Measurements from ENCODE around the gene SAAL1.

SAAL1 gene

DNA sequence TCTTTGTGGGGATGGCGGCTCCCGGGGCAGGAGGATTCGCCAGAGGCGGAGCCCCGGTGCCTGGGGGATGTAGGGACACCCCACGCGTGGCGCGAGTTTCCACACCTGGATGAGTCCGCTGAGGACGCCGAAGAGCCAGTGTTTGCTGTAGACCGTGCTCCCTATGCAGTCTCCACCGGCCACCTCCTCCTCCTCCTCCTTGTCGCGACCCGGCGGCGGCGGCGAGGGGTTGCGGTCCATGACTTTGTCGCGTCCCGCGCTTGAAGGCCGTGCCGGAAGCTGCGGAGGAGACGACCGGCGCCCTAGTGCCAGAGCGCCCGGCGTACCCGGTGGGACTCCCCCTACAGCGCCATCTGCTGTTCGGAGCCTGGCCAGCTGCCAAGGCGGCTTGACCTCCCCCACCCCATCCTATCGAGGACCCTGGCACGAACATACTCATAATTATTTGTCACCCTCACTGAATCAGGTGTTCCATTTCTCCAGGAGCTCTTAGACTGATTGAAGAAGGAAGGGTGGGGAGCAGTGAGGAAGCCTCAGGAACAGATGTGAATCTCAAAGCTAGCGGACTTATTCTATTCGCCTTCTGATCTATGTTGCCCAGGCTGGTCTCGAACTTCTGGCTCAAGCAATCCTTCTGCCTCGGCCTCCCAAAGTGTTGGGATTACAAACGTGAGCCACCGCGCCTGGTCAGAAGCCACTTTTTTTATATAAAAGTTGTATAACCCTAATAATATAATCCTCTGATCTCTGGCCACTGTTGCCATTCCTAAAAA is at the start of gene SAAL1:
SAAL1 (minus strand) TSS at position 281 of the 773 bp plus-strand sequence; CDS start at position 240, 41 bp downstream.
- no peak within 1 kb of the TSS for H3K27ac ChIP-seq
- peaks cover 30% of the 10 kb centered on the region for H3K36me3 ChIP-seq (ENCODE audit: insufficient read depth, low read length)

GRCh38 chr11:18151581-18151980 is 45.7 kb upstream of the SAAL1 start:
- Histone ChIP-seq H3K4me3 (no peak overlapping the region), H3K9ac (ENCODE audit: insufficient read length) (no peak overlapping the region), H3K9me3 (ENCODE audit: low read depth, low read length) (no peaks in the 10 kb centered on the region), H3K27ac (no peak overlapping the region), H3K36me3 (ENCODE audit: insufficient read depth, low read length) (no peaks in the 10 kb centered on the region)
- no peak for DNase-seq (ENCODE audit: low read depth, low spot score)
- TF ChIP-seq POLR2AphosphoS5 (IDR thresholded peaks at IDR 0.05; ENCODE audit: borderline replicate concordance, low read depth, low read length) (no peak), FOXP2 (optimal IDR thresholded peaks at IDR 0.05; ENCODE audit: control extremely low read depth, extremely low read length, insufficient read depth) (no peak), EZH2 (IDR thresholded peaks at IDR 0.05) (no peak)

More for the DNA sequence above, at the start of gene SAAL1:
- Histone ChIP-seq H3K9me3 (ENCODE audit: low read depth, low read length) (no peaks in the 10 kb centered on the region), H3K4me3 (peak within 1 kb of the TSS; percentile 90), H3K9ac (ENCODE audit: insufficient read length) (peak within 1 kb of the TSS; percentile 91)
- peak; percentile 35 for DNase-seq (ENCODE audit: low read depth, low spot score)
- TF ChIP-seq POLR2AphosphoS5 (IDR thresholded peaks at IDR 0.05; ENCODE audit: borderline replicate concordance, low read depth, low read length), result peak; percentile 94
- TF ChIP-seq EZH2 (IDR thresholded peaks at IDR 0.05), result no peak

- no peak for DNase-seq (ENCODE audit: low read depth, low spot score)
- Histone ChIP-seq H3K36me3 (ENCODE audit: insufficient read depth, low read length) (no peaks in the 10 kb centered on the region), H3K9ac (ENCODE audit: insufficient read length) (no peak overlapping the region), H3K27ac (no peak overlapping the region), H3K9me3 (ENCODE audit: low read depth, low read length) (no peaks in the 10 kb centered on the region), H3K4me3 (no peak overlapping the region)
- TF ChIP-seq EZH2 (IDR thresholded peaks at IDR 0.05) (no peak), FOXP2 (optimal IDR thresholded peaks at IDR 0.05; ENCODE audit: control extremely low read depth, extremely low read length, insufficient read depth) (no peak), POLR2AphosphoS5 (IDR thresholded peaks at IDR 0.05; ENCODE audit: borderline replicate concordance, low read depth, low read length) (no peak)
Observed at GRCh38 chr11:18145837-18146236, 40.0 kb upstream of the SAAL1 start.

DNA sequence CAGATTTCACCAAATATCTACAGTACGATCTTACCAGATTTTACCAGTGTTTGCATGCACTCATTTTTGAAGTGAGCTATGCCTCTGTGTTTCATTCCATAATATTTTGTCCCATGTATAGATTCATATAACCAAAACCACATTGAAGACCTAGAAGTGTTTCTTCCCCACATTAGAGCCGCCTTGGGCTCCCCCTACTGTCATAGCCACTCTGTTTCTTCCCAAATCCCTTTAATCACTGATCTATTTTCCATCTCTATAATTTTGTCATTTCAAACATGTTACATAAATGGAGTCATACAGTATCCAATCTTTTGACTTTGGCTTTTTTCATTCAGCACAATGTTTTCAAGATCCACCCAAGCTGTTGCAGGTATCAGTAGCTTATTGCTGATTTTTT is 39.1 kb upstream of the SAAL1 start:
- Histone ChIP-seq H3K9me3 (ENCODE audit: low read depth, low read length) (no peaks in the 10 kb centered on the region), H3K27ac (no peak overlapping the region), H3K9ac (ENCODE audit: insufficient read length) (no peak overlapping the region), H3K4me3 (no peak overlapping the region), H3K36me3 (ENCODE audit: insufficient read depth, low read length) (no peaks in the 10 kb centered on the region)
- TF ChIP-seq FOXP2 (optimal IDR thresholded peaks at IDR 0.05; ENCODE audit: control extremely low read depth, extremely low read length, insufficient read depth), result no peak
- no peak for TF ChIP-seq EZH2 (IDR thresholded peaks at IDR 0.05)
- no peak for DNase-seq (ENCODE audit: low read depth, low spot score)

DNA sequence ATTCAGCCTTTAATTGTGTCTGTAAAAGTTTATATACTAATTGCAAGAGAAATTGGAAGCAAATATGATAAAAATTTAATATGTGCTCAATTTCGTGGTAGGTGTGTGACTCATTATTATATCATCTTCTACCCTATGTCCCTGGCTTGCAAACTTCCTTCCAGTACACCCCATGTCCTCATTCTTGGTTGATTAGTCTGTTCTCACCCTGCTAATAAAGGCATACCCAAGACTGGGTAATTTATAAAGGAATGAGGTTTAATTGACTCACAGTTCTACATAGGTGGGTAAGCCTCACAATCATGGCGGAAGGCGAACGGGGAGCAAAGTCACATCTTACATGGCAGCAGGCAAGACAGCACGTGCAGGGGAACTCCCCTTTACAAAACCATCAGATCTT is 38.4 kb upstream of the SAAL1 start:
- no peak overlapping the region for H3K9ac ChIP-seq (ENCODE audit: insufficient read length)
- no peak for DNase-seq (ENCODE audit: low read depth, low spot score)
- no peaks in the 10 kb centered on the region for H3K36me3 ChIP-seq (ENCODE audit: insufficient read depth, low read length)
- H3K27ac ChIP-seq, result no peak overlapping the region
- TF ChIP-seq EZH2 (IDR thresholded peaks at IDR 0.05) (no peak), POLR2AphosphoS5 (IDR thresholded peaks at IDR 0.05; ENCODE audit: borderline replicate concordance, low read depth, low read length) (no peak), FOXP2 (optimal IDR thresholded peaks at IDR 0.05; ENCODE audit: control extremely low read depth, extremely low read length, insufficient read depth) (no peak)
- no peaks in the 10 kb centered on the region for H3K9me3 ChIP-seq (ENCODE audit: low read depth, low read length)
- no peak overlapping the region for H3K4me3 ChIP-seq

GRCh38 chr11:18140145-18140544 is 34.3 kb upstream of the SAAL1 start:
- DNase-seq (ENCODE audit: low read depth, low spot score), result no peak
- no peak overlapping the region for H3K4me3 ChIP-seq

DNA sequence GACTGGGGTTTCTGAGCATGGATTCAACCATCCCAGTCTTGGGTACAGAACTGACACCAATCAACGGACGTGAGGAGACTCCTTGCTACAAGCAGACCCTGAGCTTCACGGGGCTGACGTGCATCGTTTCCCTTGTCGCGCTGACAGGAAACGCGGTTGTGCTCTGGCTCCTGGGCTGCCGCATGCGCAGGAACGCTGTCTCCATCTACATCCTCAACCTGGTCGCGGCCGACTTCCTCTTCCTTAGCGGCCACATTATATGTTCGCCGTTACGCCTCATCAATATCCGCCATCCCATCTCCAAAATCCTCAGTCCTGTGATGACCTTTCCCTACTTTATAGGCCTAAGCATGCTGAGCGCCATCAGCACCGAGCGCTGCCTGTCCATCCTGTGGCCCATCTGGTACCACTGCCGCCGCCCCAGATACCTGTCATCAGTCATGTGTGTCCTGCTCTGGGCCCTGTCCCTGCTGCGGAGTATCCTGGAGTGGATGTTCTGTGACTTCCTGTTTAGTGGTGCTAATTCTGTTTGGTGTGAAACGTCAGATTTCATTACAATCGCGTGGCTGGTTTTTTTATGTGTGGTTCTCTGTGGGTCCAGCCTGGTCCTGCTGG is 31.4 kb upstream of the SAAL1 start:
- no peak overlapping the region for H3K27ac ChIP-seq
- TF ChIP-seq FOXP2 (optimal IDR thresholded peaks at IDR 0.05; ENCODE audit: control extremely low read depth, extremely low read length, insufficient read depth) (no peak), EZH2 (IDR thresholded peaks at IDR 0.05) (no peak), POLR2AphosphoS5 (IDR thresholded peaks at IDR 0.05; ENCODE audit: borderline replicate concordance, low read depth, low read length) (no peak)
- no peak overlapping the region for H3K4me3 ChIP-seq
- no peak for DNase-seq (ENCODE audit: low read depth, low spot score)
- H3K9me3 ChIP-seq (ENCODE audit: low read depth, low read length), result no peaks in the 10 kb centered on the region
- no peaks in the 10 kb centered on the region for H3K36me3 ChIP-seq (ENCODE audit: insufficient read depth, low read length)
- H3K9ac ChIP-seq (ENCODE audit: insufficient read length), result no peak overlapping the region

More at GRCh38 chr11:18140145-18140544, 34.3 kb upstream of the SAAL1 start:
- TF ChIP-seq FOXP2 (optimal IDR thresholded peaks at IDR 0.05; ENCODE audit: control extremely low read depth, extremely low read length, insufficient read depth) (no peak), EZH2 (IDR thresholded peaks at IDR 0.05) (no peak), POLR2AphosphoS5 (IDR thresholded peaks at IDR 0.05; ENCODE audit: borderline replicate concordance, low read depth, low read length) (no peak)
- H3K36me3 ChIP-seq (ENCODE audit: insufficient read depth, low read length), result no peaks in the 10 kb centered on the region
- H3K9me3 ChIP-seq (ENCODE audit: low read depth, low read length), result no peaks in the 10 kb centered on the region
- no peak overlapping the region for H3K27ac ChIP-seq
- H3K9ac ChIP-seq (ENCODE audit: insufficient read length), result no peak overlapping the region

- TF ChIP-seq EZH2 (IDR thresholded peaks at IDR 0.05) (no peak), POLR2AphosphoS5 (IDR thresholded peaks at IDR 0.05; ENCODE audit: borderline replicate concordance, low read depth, low read length) (no peak), FOXP2 (optimal IDR thresholded peaks at IDR 0.05; ENCODE audit: control extremely low read depth, extremely low read length, insufficient read depth) (no peak)
- H3K27ac ChIP-seq, result no peak overlapping the region
- no peak overlapping the region for H3K9ac ChIP-seq (ENCODE audit: insufficient read length)
- no peaks in the 10 kb centered on the region for H3K9me3 ChIP-seq (ENCODE audit: low read depth, low read length)
- DNase-seq (ENCODE audit: low read depth, low spot score), result no peak
- H3K4me3 ChIP-seq, result no peak overlapping the region
- H3K36me3 ChIP-seq (ENCODE audit: insufficient read depth, low read length), result no peaks in the 10 kb centered on the region
Observed at GRCh38 chr11:18135308-18135707, 29.4 kb upstream of the SAAL1 start.

Measured in SK-N-MC (cell line).